ENCODE results near the gene HOXB7.

HOXB7 gene

GRCh38 chr17:48636177-48637018 is 25.6 kb upstream of the HOXB7 start:
- DNase-seq: peak; percentile 67

GRCh38 chr17:48634493-48635208 is 23.8 kb upstream of the HOXB7 start:
- no peak for DNase-seq

GRCh38 chr17:48633266-48633677 is 22.5 kb upstream of the HOXB7 start:
- DNase-seq: no peak

- DNase-seq: no peak
These were observed 21.9 kb upstream of the HOXB7 start for GRCh38 chr17:48632579-48633265.

GRCh38 chr17:48631693-48632578 is 21.1 kb upstream of the HOXB7 start:
- DNase-seq: no peak

- peak; percentile 18 for DNase-seq
These were observed 20.3 kb upstream of the HOXB7 start for GRCh38 chr17:48630925-48631692.

GRCh38 chr17:48630009-48630924 is 19.4 kb upstream of the HOXB7 start:
- peak; percentile 13 for DNase-seq

GRCh38 chr17:48629411-48629759 is 18.6 kb upstream of the HOXB7 start:
- DNase-seq: no peak

- DNase-seq: no peak
These were observed 18.0 kb upstream of the HOXB7 start for GRCh38 chr17:48628649-48629410.

GRCh38 chr17:48627623-48628521 is 17.1 kb upstream of the HOXB7 start:
- no peak for DNase-seq

GRCh38 chr17:48627118-48627597 is 16.3 kb upstream of the HOXB7 start:
- no peak for DNase-seq

- DNase-seq: no peak
These were observed 15.7 kb upstream of the HOXB7 start, which contains the start of gene HOXB9 for GRCh38 chr17:48626245-48627117. Gene HOXB9 (minus strand): TSS chr17:48626358. CDS start chr17:48626269, 89 bp downstream.

- DNase-seq: no peak
These were observed 14.9 kb upstream of the HOXB7 start for GRCh38 chr17:48625495-48626244.

- no peak for DNase-seq
These were observed 14.0 kb upstream of the HOXB7 start for GRCh38 chr17:48624544-48625494.

GRCh38 chr17:48624118-48624517 is 13.3 kb upstream of the HOXB7 start:
- DNase-seq: no peak

GRCh38 chr17:48623583-48623982 is 12.8 kb upstream of the HOXB7 start:
- DNase-seq: no peak

Data from activated CD4-positive, CD25-positive, alpha-beta regulatory T cell treated with anti-CD3 and anti-CD28 coated beads, Interleukin-2, amount 50 U/mL, for 72 hours (primary cell).